ENCODE data around the gene ALX3.
A peak's percentile ranks its signal among the peaks of the same experiment; 100 is the strongest.

The ALX3 gene

GRCh38 chr1:110063781-110064180 lies 6.7 kb downstream of the ALX3 start (continued):
- TF ChIP-seq REST (tag by site-specific recombination; IDR thresholded peaks at IDR 0.05) = no peak
- TF ChIP-seq ZNF544 (tag by site-specific recombination; IDR thresholded peaks at IDR 0.05) = no peak
- TF ChIP-seq ZFP3 (tag by site-specific recombination; IDR thresholded peaks at IDR 0.05; ENCODE audit: low read depth) = no peak
- TF ChIP-seq ZNF701 (tag by site-specific recombination; IDR thresholded peaks at IDR 0.05) = no peak
- TF ChIP-seq RBAK (tag by site-specific recombination; IDR thresholded peaks at IDR 0.05) = no peak
- no peak for TF ChIP-seq ZNF488 (tag by site-specific recombination; IDR thresholded peaks at IDR 0.05)
- no peak for TF ChIP-seq ZNF48 (tag by site-specific recombination; IDR thresholded peaks at IDR 0.05)
- no peak for TF ChIP-seq ZNF768 (tag by site-specific recombination; IDR thresholded peaks at IDR 0.05)
- no peak for TF ChIP-seq HIC1 (tag by site-specific recombination; IDR thresholded peaks at IDR 0.05)

GRCh38 chr1:110062612-110063011 lies 7.9 kb downstream of the ALX3 start:
- CTCF ChIA-PET = interaction anchor here (0.6 to 5.5 kb wide), 5 partner anchors 11 to 143 kb away, joined by 3 to 48 read pairs (median 4); no protein-coding TSS in a partner anchor
- no peak overlapping the region for H3K27ac ChIP-seq (ENCODE audit: extremely low read depth, low read depth, low read length)
- H3K4me3 ChIP-seq (ENCODE audit: low read depth, low read length) = no peak overlapping the region
- no peaks in the 10 kb centered on the region for H3K9me3 ChIP-seq (ENCODE audit: control insufficient read depth, insufficient read depth, low read depth, low read length)
- TF ChIP-seq ZNF747 (tag by site-specific recombination; IDR thresholded peaks at IDR 0.05) (no peak), ZNF513 (tag by site-specific recombination; IDR thresholded peaks at IDR 0.05) (no peak), ZSCAN4 (tag by site-specific recombination; IDR thresholded peaks at IDR 0.05) (peak; percentile 48; the same call in 1 of the 2 replicates), GLIS1 (tag by site-specific recombination; IDR thresholded peaks at IDR 0.05) (peak; percentile 59; the same call in 1 of the 2 replicates), ZNF585B (tag by site-specific recombination; IDR thresholded peaks at IDR 0.05) (no peak), ZNF211 (tag by site-specific recombination; IDR thresholded peaks at IDR 0.05; ENCODE audit: low read depth) (no peak), ZNF214 (tag by site-specific recombination; IDR thresholded peaks at IDR 0.05; ENCODE audit: borderline replicate concordance) (no peak), ZNF521 (tag by site-specific recombination; IDR thresholded peaks at IDR 0.05) (no peak), ZNF707 (tag by site-specific recombination; IDR thresholded peaks at IDR 0.05) (no peak), REPIN1 (tag by site-specific recombination; IDR thresholded peaks at IDR 0.05; ENCODE audit: low read depth) (no peak), ZNF274 (IDR thresholded peaks at IDR 0.05; ENCODE audit: low read length) (no peak), ZNF274 (tag by site-specific recombination; IDR thresholded peaks at IDR 0.05; ENCODE audit: borderline replicate concordance) (no peak)
- peaks cover 0 to 55% of the 10 kb centered on the region in 2 experiments; a peak in 1 of 3 replicates for H3K36me3 ChIP-seq (ENCODE audit: control insufficient read depth in 2 of 2, insufficient read depth in 1 of 2, low read length in 2 of 2)
- POLR2A ChIA-PET = no interaction called here
- H3K4me1 ChIP-seq (ENCODE audit: control insufficient read depth, insufficient read depth, low read length) = no peaks in the 10 kb centered on the region
